ENCODE measurements around the gene RAB31.
"Not testable (repeated sequence)": the region's sequence is repeated elsewhere in the genome, so short reads cannot be mapped to it uniquely, and the experiment has no call there.

Gene RAB31

GRCh38 chr18:9868857-9869714 lies 161.0 kb downstream of the RAB31 start:
- no peak for DNase-seq

DNA sequence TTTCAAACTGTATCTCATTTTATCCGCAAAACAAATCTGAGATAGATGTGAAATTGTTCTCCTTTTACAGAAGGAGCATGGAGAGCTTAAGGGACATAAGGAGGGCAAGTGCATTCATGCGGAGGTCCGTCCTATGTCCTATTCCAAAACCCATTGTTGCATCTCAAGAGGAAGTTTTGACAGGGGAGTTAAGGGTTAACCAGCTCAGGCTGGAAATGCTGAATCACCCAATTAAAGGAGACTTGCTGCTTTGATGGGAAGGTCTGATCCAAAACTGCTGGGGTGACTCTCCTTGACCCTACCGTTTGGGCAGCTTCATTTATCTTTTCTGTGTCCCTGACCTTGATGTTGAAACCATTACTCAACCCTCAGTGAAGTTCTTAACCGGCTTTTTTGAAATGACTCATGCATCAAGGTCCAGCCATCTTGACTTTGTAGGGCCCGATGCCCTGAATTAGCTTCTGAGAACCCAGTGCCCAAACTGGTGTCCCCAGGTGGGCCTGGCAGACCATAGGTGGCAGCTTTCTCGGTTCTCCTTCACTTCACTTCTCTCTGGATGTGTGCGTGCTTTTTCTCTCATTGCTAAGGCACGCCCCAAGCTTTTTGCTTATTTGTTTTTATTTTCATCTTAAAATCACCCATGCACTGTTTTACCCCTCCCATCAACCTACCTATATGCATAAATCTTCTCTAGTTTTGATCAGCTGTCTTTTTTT lies 161.8 kb downstream of the RAB31 start:
- DNase-seq: no peak

GRCh38 chr18:9870431-9871008 lies 162.4 kb downstream of the RAB31 start:
- DNase-seq: no peak

DNA sequence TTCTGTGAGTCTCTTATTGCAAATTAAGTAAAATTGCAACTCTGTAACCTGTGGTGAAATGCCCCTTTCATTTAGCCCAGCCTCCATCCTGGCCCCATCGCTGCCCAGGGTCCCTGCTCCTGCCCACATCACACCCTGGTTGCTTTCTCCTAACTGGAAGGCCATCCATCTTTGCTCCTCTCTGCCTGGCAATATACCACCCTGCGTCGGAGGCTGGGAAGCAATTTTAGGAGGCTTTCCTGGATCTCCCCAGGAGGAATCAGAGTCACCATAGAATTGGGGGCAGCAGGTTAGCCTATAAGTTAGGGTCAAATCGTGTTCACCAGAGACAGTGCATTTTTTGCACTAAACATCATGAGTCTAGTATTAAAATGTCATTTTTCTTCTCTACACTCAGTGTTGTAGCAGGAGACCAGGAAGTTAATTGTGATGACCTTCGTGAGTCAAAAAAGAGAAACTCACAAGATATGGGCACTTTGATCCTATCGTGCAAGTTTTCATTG lies 163.2 kb downstream of the RAB31 start:
- DNase-seq: no peak

DNA sequence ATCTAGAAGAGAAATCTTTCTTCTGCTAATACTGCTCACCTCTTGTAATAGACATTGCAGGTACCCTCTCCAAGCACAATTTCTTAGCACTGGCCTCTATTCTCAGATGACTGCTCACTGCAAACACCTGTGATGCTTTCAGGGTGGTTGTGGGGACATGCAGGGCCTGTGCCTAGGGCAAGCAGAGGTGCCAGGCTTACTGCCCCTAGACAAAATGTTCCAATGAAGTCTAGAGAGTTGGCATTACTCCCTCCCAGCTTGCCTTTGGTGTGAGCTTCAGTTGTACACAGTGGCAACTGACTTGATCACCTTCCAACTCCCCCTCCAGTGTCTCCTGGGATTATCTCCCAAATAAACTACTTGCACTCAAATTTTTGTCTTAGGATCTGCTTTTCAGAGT lies 164.7 kb downstream of the RAB31 start:
- no peak for DNase-seq

- no peak for DNase-seq
Observed at GRCh38 chr18:9874728-9875127, 166.6 kb downstream of the RAB31 start.

DNA sequence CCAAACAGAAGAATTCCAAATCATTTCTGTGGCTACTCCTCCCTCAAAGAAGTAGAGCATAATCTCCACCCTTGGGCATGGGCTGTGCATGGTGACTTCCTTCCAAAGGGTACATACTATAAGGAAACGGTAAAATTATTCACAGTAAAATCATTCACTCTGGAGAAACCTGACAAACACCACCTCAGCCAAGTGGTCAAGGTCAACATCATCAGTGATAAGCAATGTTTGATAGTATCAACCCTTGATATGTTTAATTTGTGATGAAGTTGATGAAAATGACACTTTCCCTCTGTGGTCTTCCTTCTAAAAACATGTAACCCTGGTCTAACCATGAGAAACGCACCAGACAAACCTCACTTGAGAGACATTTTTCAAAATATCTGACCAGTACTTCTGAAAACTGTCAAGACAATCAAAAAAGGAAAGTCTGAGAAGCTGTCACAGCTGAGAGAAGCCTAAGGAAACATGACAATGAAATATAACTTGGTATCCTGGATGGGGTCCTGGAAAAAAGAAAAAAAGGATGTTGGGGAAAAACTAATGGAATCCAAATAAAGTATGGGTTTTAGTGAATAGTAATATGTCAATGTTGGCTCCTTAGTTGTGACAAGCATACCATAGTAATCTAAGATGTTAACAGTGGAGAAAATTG lies 168.2 kb downstream of the RAB31 start:
- DNase-seq: no peak

GRCh38 chr18:9876867-9877654 lies 169.0 kb downstream of the RAB31 start:
- no peak for DNase-seq

- no peak for DNase-seq
Observed at GRCh38 chr18:9877655-9878014, 169.5 kb downstream of the RAB31 start.

GRCh38 chr18:9878095-9878494 lies 170.0 kb downstream of the RAB31 start:
- no peak for DNase-seq

DNA sequence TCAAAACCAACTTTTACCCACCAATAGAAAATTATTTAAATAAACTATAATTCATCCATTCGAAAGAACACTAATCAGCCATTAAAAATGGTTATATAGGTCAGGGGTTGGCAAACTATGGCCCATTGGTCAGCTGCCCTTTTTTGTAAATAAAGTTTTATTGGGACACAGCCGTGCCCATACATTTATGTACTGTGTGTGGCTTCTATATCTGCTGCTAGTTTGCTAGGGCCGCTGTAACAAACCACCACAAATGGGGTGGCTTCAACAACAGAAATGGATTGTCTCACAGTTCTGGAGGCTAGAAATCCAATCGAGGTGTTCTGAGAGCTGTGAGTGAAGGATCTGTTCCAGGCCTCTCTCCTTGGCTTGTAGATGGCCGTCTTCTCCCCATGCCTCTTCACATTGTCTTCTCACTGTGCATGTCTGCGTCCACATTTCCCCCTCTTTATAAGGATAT lies 170.7 kb downstream of the RAB31 start:
- no peak for DNase-seq

- no peak for DNase-seq
Observed at GRCh38 chr18:9884090-9884489, 176.0 kb downstream of the RAB31 start.

GRCh38 chr18:9884532-9885140 lies 176.5 kb downstream of the RAB31 start:
- DNase-seq: no peak

- DNase-seq: no peak
Observed at GRCh38 chr18:9885170-9886004, 177.3 kb downstream of the RAB31 start, which contains the start of gene TXNDC2. Gene TXNDC2 (plus strand): TSS chr18:9885973. CDS start chr18:9886681, 708 bp downstream.

GRCh38 chr18:9886005-9886348 lies 177.9 kb downstream of the RAB31 start:
- DNase-seq: no peak

DNA sequence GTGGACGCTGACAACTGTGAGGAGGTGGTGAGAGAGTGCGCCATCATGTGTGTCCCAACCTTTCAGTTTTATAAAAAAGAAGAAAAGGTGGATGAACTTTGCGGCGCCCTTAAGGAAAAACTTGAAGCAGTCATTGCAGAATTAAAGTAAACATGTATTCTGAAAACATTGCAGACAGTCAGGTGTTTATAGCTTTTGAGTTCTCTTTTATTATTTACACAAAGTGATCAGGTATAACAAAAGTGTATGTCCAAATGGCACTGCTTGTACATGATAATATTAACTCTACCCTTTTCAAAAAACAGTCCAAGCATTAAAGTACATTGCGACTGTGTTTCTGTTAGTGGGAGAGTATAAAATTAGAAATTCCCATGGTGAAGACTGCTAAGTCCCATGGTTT lies 179.9 kb downstream of the RAB31 start:
- DNase-seq: no peak

DNA sequence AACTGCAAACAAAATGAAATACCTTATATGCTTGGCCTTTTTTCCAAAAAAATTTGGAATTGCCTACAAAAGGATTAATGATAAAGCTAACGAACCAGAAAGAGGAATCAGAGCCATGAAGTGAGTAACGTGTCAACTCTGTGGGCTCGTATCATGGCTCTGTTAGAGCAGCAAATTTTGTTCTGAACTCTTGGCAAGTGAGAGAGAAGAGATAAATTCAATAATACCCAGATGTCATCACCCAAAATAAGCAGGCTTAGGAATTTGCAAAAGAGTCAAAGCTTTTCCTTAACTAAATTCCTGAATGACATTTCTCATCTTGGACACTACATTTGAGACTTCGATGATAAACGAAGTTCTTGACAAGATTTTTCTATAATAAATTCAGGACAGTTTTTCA lies 182.1 kb downstream of the RAB31 start:
- DNase-seq: no peak

DNA sequence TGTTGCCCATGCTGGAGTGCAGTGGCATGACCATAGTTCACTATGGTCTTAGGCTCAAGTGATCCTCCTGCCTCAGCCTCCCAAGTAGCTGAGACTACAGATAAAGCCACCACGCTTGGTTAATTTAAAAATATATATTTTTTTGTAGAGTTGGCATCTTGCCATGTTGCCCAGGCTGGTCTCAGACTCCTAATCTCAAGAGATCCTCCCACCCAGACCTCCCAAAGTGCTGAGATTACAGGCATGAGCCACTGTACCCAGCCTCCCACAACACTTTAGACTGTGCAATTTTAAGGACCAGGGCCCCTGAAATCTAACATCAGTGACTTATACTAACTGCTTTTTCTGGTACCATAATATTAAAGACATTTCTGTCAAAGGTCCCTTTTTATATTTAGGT lies 182.9 kb downstream of the RAB31 start:
- DNase-seq: no peak

- DNase-seq: not testable (repeated sequence)
Observed at GRCh38 chr18:9891515-9891914, 183.4 kb downstream of the RAB31 start.

DNA sequence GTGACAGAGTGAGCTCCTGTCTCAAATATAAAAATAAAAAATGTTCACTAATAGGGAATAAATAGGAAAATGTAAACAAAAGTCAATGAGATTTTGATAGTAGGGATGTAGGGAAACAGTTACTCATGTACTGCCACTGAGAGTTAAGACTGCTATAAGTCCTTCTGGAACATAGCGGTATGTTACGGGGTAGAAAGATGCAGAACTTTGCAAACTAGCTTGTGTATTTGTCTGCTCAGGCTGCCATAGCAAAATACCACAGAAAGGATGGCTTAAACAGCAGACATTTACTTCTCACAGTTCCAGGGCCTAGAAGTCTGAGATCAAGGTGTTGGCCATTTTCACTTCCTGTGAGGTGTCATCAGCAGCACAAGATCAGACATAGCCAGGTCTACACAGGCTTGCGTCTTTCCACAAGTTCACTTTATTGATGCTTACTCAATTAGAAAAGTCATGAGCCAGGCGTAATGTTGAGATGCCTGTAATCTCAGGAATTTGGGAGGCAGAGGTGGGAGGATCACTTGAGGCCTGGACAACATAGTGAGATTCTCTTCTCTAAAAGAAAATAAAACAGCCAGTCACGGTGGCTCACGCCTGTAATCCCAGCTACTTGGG lies 186.5 kb downstream of the RAB31 start:
- DNase-seq: no peak

GRCh38 chr18:9897129-9897528 lies 189.0 kb downstream of the RAB31 start:
- DNase-seq: no peak

All from NCI-H510A treated with DMSO at 0.1 percent for 48 hours (cell line).